WERI-Rb-1 (cell line): ENCODE measurements around the gene SLC15A2.

Experiments
- DNase-seq: peaks from one replicate; pipeline ENCODE4 v3.0.0-alpha.2; 2020
- H3K27ac ChIP-seq: fragments of 250-450 bp; sonication (Bioruptor Pico); 2 replicates; pipeline ENCODE4 v1.5.1; 2020; ENCODE audit warnings: mild to moderate bottlenecking, moderate library complexity
- H3K27me3 ChIP-seq: fragments of 250-450 bp; sonication (Bioruptor Pico); 2 replicates; pipeline ENCODE4 v1.5.1; 2021; ENCODE audit warnings: mild to moderate bottlenecking, low read depth, moderate library complexity; ENCODE audit not compliant: insufficient read depth, severe bottlenecking
- H3K36me3 ChIP-seq: fragments of 250-450 bp; sonication (Bioruptor Pico); 2 replicates; pipeline ENCODE4 v1.5.1; 2020; ENCODE audit warnings: mild to moderate bottlenecking, moderate library complexity
- H3K4me3 ChIP-seq: 2 replicates; pipeline ENCODE4 v1.5.1; 2011; ENCODE audit warnings: low read depth, mild to moderate bottlenecking, control low read depth, low read length
- H3K9me3 ChIP-seq: fragments of 250-450 bp; sonication (Bioruptor Pico); 2 replicates; pipeline ENCODE4 v1.5.1; 2021; ENCODE audit warnings: mild to moderate bottlenecking, moderate library complexity; ENCODE audit not compliant: severe bottlenecking
- TF ChIP-seq, protein P1 (sequence below): IDR thresholded peaks from 2 replicates; pipeline ENCODE4 v1.5.1; 2011; ENCODE audit warnings: low read depth, mild to moderate bottlenecking, control low read depth, inconsistent platforms, low read length

The SLC15A2 gene

DNA sequence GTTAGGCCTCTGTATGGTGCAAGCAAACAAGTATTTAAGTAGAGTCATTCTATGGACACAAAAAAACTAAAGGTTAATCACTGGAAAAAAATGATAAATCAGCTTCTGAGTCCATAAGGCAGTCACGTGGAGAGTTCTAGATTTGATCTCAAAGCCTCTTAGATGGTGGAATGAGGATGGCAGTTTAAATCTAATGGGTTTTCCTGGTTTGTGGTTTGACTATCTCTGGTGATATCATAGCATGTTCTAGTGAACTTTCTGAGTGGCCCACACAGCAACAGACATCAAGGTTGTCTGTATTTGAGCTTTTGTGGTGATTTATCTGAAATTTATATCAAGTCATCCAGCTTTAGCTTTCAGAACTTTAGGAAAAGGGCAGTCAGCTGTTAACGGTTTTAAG lies 75.4 kb downstream of the SLC15A2 start:
- no peak overlapping the region for H3K27ac ChIP-seq
- TF ChIP-seq, protein P1, sequence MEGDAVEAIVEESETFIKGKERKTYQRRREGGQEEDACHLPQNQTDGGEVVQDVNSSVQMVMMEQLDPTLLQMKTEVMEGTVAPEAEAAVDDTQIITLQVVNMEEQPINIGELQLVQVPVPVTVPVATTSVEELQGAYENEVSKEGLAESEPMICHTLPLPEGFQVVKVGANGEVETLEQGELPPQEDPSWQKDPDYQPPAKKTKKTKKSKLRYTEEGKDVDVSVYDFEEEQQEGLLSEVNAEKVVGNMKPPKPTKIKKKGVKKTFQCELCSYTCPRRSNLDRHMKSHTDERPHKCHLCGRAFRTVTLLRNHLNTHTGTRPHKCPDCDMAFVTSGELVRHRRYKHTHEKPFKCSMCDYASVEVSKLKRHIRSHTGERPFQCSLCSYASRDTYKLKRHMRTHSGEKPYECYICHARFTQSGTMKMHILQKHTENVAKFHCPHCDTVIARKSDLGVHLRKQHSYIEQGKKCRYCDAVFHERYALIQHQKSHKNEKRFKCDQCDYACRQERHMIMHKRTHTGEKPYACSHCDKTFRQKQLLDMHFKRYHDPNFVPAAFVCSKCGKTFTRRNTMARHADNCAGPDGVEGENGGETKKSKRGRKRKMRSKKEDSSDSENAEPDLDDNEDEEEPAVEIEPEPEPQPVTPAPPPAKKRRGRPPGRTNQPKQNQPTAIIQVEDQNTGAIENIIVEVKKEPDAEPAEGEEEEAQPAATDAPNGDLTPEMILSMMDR = no peak
- no peaks in the 10 kb centered on the region for H3K27me3 ChIP-seq
- no peak overlapping the region for H3K4me3 ChIP-seq
- H3K36me3 ChIP-seq = no peaks in the 10 kb centered on the region
- no peak for DNase-seq
- no peaks in the 10 kb centered on the region for H3K9me3 ChIP-seq

DNA sequence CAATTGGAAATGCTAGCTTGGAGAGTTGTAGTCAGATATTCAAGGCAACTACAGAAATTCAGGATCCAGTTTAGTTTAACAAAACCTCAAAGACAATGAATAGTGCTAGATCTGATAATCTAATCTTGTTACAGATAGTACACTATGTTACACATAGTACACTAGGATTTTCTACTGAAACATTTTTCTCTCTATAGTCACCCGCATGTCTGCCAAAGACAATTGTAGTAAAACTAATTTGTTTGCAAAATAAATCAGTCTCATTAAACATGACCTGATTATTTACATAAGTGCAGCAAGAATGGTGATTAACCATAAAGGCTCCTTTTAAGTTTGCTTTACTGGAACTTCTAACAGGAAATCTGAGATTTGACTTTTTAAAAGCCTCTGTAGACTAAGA lies 75.8 kb downstream of the SLC15A2 start:
- TF ChIP-seq, protein P1 = no peak
- Histone ChIP-seq H3K27ac (no peak overlapping the region), H3K27me3 (no peaks in the 10 kb centered on the region), H3K4me3 (no peak overlapping the region), H3K9me3 (no peaks in the 10 kb centered on the region), H3K36me3 (no peaks in the 10 kb centered on the region)
- DNase-seq = no peak

DNA sequence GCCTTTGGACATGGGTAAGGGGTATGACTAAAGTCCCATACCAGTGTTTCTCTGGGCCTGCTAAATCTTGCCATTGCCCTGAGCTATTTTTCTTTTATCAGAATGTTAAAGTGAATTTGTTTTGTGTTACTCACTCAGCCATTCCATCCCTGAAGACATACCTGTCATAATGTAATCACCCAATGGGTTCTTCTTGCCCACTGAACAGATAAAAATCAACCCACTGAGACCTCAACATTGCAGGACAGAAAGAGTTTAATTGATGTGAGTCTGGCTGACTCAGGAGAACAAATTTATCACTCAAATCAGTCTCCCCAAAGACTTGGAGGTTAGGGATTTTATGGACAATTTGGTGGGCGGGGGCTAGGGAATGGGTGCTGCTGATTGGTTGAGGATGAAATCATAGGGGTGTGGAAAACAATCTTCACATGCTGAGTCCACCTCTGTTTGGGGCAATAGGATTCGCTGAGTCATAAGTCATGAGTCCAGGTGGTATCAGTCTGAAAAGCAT lies 80.5 kb downstream of the SLC15A2 start:
- Histone ChIP-seq H3K27ac (no peak overlapping the region), H3K4me3 (no peak overlapping the region), H3K9me3 (no peaks in the 10 kb centered on the region), H3K36me3 (no peaks in the 10 kb centered on the region), H3K27me3 (no peaks in the 10 kb centered on the region)
- TF ChIP-seq, protein P1 = no peak
- no peak for DNase-seq

DNA sequence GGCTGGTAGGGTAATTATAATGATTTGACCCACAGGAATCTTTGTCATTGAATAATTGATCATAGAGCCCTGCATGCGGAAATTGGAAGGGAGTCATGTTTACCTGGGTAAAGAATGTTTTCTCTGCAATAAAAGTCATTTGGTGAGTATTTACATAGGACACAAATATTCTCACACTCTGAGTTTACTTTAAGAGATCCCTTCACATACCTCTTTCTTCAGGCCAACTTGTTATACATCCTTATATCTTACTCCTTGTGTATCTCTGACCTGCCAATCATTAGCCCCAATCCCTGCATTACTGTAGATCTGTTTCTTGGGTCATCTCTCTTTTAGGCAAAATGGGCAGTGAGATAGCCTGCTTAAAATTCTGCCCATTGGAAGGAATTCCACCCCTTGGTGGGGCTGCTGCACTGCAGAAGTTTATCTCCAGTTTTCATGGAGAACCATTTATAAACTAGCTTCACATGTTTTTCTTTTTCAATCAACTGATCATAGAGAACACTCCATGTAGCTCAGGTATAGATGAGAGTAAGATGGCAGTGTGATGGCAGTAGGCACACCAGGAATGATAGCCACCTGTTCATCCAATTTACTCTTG lies 81.6 kb downstream of the SLC15A2 start:
- Histone ChIP-seq H3K27ac (no peak overlapping the region), H3K27me3 (no peaks in the 10 kb centered on the region), H3K36me3 (no peaks in the 10 kb centered on the region), H3K4me3 (no peak overlapping the region), H3K9me3 (no peaks in the 10 kb centered on the region)
- TF ChIP-seq, protein P1 = no peak
- DNase-seq = no peak

DNA sequence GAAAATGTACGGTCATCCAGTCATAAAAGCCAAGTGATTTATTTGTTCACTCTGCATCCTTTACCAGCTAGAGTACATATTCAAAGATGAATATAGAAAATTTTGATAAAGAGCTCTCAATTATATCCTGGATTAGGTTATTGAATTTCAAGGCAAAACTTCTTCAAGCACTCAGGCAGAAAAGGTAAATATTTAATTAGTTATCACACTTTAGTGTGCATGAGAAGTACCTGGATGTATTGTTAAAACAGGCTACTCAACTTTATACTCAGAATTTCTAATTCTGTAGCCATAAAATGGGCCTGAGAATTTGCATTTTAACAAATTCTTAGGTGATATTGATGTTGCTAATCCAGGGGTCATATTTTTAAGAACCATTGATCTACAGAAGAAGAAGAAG lies 82.5 kb downstream of the SLC15A2 start:
- no peak overlapping the region for H3K4me3 ChIP-seq
- H3K9me3 ChIP-seq = no peaks in the 10 kb centered on the region
- H3K36me3 ChIP-seq = no peaks in the 10 kb centered on the region
- H3K27me3 ChIP-seq = no peaks in the 10 kb centered on the region
- no peak overlapping the region for H3K27ac ChIP-seq
- TF ChIP-seq, protein P1 = no peak
- no peak for DNase-seq

DNA sequence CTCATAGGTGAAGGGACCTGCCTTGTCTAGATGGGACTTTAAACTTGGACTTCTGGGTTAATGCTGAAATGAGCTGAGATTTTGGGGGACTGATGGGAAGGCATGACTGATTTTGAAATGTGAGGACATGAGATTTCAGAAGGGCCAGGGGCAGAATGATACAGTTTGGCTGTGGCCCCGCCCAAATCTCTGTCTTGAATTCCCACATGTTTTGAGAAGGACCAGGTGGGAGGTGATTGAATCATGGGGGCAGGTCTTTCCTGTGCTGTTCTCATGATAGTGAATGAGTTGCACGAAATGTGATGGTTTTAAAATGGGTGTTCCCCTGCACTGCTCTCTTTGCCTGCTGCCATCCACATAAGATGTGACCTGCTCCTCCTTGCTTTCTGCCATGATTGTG lies 85.0 kb downstream of the SLC15A2 start:
- no peak overlapping the region for H3K4me3 ChIP-seq
- H3K27me3 ChIP-seq = no peaks in the 10 kb centered on the region
- TF ChIP-seq, protein P1 = no peak
- no peak for DNase-seq
- no peaks in the 10 kb centered on the region for H3K36me3 ChIP-seq
- no peak overlapping the region for H3K27ac ChIP-seq
- no peaks in the 10 kb centered on the region for H3K9me3 ChIP-seq
